ENCODE measurements around the gene SSBP2. TPM values are rescaled to one million over a fixed set of nuclear protein-coding genes. Genes with fewer than 3 reads are reported as not detected.

SSBP2 gene
- total RNA-seq, 1 experiment from 2014 or later = 5.2 TPM

- H3K27me3 ChIP-seq (ENCODE audit: insufficient read depth, low read length) = no peaks in the 10 kb centered on the region
- no peak overlapping the region for H3K27ac ChIP-seq (ENCODE audit: low read depth, low read length)
- no TSS peak for BruUV-seq (replicated peaks)
- RAD21 ChIA-PET (ENCODE audit: low non-redundant PET in 1 of 2, low total read pairs in 2 of 2, uncharacterized antibody in 2 of 2, unreplicated experiment in 2 of 2) = no interaction called here
- ATAC-seq = no peak
- H2AFZ ChIP-seq (ENCODE audit: low read depth, low read length, poor library complexity, severe bottlenecking) = no peak overlapping the region
- H3K9me2 ChIP-seq (ENCODE audit: insufficient read depth) = no peaks in the 10 kb centered on the region
- H3K36me3 ChIP-seq (ENCODE audit: control insufficient read depth in 1 of 2, insufficient read depth in 2 of 2, low read length in 2 of 2) = no peaks in the 10 kb centered on the region
- POLR2A ChIA-PET = no interaction called here
- peaks cover 0 to 4% of the 10 kb centered on the region in 2 experiments; a peak in 1 of 4 replicates for H3K4me1 ChIP-seq (ENCODE audit: control insufficient read depth in 1 of 2, insufficient read depth in 2 of 2, low read length in 2 of 2)
- no peak overlapping the region for H3K9ac ChIP-seq (ENCODE audit: low read length)
- no peaks in the 10 kb centered on the region for H4K20me1 ChIP-seq (ENCODE audit: insufficient read depth)
- intact Hi-C loops (cut with micrococcal nuclease) = no loop called here
- H3K4me2 ChIP-seq (ENCODE audit: low read length) = no peak overlapping the region
- no peaks in the 10 kb centered on the region for H3K79me2 ChIP-seq (ENCODE audit: insufficient read depth, low read length)
- TF ChIP-seq ELF1 (IDR thresholded peaks at IDR 0.05; ENCODE audit: borderline replicate concordance, low read depth) = no peak
- TF ChIP-seq ZFX (IDR thresholded peaks at IDR 0.05) = no peak
- no peak for TF ChIP-seq JUND (IDR thresholded peaks at IDR 0.05)
- TF ChIP-seq EGR1 (IDR thresholded peaks at IDR 0.05; ENCODE audit: low read depth) = no peak
- TF ChIP-seq SRF (IDR thresholded peaks at IDR 0.05; ENCODE audit: low read depth) = no peak
- TF ChIP-seq EZH2 (IDR thresholded peaks at IDR 0.05) = no peak
- no peak for TF ChIP-seq REST (IDR thresholded peaks at IDR 0.05; ENCODE audit: low read depth)
- no peak for TF ChIP-seq POLR2A (IDR thresholded peaks at IDR 0.05; ENCODE audit: borderline replicate concordance, extremely low read depth, insufficient read depth, insufficient read length)
- TF ChIP-seq CTCF (IDR thresholded peaks at IDR 0.05 in 2 of 3, conservative IDR thresholded peaks at IDR 0.05 in 1 of 3; ENCODE audit: borderline replicate concordance in 1 of 3, insufficient read depth in 1 of 3, low read depth in 2 of 3, low read length in 2 of 3) = no peak
- TF ChIP-seq EZH2phosphoT487 (IDR thresholded peaks at IDR 0.05; ENCODE audit: borderline replicate concordance) = no peak
- no peak for TF ChIP-seq MAX (IDR thresholded peaks at IDR 0.05)
- TF ChIP-seq FOSL1 (IDR thresholded peaks at IDR 0.05; ENCODE audit: low read depth) = no peak
- no peak for TF ChIP-seq ATF3 (IDR thresholded peaks at IDR 0.05)
- no peak overlapping the region for H3K4me3 ChIP-seq (replicated peaks in 1 of 2; ENCODE audit: low read depth in 1 of 2, low read length in 2 of 2)
- no peaks in the 10 kb centered on the region for H3K9me3 ChIP-seq (ENCODE audit: control insufficient read depth in 1 of 2, insufficient read depth in 1 of 2, low read depth in 1 of 2, low read length in 2 of 2)
- DNase-seq (ENCODE audit: low read depth, low spot score) = no peak
- CTCF ChIA-PET = no interaction called here
Observed at GRCh38 chr5:81554647-81555046, 196.2 kb downstream of the SSBP2 start.

Measured in HCT116 (cell line).